ENCODE results near the gene PEX11B. TPM values are rescaled to one million over a fixed set of nuclear protein-coding genes. Genes with fewer than 3 reads are reported as not detected.

PEX11B gene, protein sequence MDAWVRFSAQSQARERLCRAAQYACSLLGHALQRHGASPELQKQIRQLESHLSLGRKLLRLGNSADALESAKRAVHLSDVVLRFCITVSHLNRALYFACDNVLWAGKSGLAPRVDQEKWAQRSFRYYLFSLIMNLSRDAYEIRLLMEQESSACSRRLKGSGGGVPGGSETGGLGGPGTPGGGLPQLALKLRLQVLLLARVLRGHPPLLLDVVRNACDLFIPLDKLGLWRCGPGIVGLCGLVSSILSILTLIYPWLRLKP
- 10 to 100 TPM; 23.2 to 46.0 (median 31.7) TPM for total RNA-seq

DNA sequence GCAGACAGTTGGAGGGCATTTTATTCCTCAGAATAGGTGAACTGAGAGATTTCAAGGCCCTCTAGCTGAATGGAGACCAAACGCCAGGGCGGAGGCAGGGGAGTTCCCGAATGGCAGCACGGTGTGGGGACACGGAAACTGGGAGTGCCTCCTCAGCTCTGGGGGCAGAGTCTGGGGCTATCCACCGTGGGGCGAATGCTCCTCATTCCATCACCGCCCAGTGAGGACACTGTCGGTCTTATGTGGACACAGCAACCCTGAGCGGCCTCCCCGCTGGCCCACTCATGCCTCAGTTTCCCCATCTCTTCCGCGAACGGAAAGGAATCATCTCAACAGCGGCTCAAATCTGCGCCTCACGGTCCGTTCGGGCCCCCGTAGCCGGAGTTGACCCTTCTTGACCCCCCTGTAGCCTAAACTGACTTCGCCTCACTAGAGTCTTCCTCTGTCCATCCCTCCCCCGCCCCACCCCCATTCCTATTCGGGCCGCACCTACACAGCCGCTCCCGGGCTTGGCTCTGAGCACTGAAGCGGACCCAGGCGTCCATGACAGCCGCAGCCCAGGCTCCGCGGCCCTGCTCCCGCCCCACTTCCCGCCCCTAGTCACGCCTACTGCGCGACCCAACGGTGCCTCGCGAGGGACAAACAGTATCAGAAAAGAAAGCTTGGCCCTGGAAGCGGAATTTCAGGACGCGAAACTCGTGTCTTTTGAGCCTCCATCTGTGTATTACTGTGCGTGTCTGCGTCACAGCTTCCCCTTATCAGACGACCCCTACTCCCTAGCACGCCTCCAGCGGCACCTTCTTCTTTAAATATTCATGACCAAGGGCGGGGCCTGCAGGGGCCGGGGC is at the start of gene PEX11B:
Gene PEX11B (minus strand): TSS at position 574 of the 848 bp plus-strand sequence. CDS start 29 bp downstream, at position 545.
- peak; percentile 86 to 88 for ATAC-seq
- TF ChIP-seq POLR2A (IDR thresholded peaks at IDR 0.05): peak; percentile 68 to 74
- peak in 2 of 5 experiments; percentile 17 to 27 for TF ChIP-seq CTCF (IDR thresholded peaks at IDR 0.05 in 4 of 5, conservative IDR thresholded peaks at IDR 0.05 in 1 of 5)
- Histone ChIP-seq H3K27ac (peak within 1 kb of the TSS; percentile 92 to 98 (median 92)), H3K36me3 (peaks cover 2 to 31% of the 10 kb centered on the region in 2 donors), H3K9me3 (no peaks in the 10 kb centered on the region), H3K27me3 (no peaks in the 10 kb centered on the region), H3K4me3 (peak within 1 kb of the TSS; percentile 76 to 97 (median 88)), H3K4me1 (peaks cover 25 to 36% of the 10 kb centered on the region in 2 donors)
- intact Hi-C loops (cut with DNase I; ENCODE audit: low total_unique reads): loop anchor here (1.0 to 5.0 kb wide), 3 partner anchors 9 to 61 kb away; partner anchors contain the start of genes PIAS3 and RBM8A
- DNase-seq: peak; percentile 80 to 88
- in situ Hi-C loops (cut with MboI; ENCODE audit: low sequenced_read_pairs in 4 of 4): loop anchor here in 1 of 4 donors (5.0 kb wide), 1 partner anchor 94 kb away; no protein-coding TSS in a partner anchor

GRCh38 chr1:145967288-145967687 is 48.8 kb upstream of the PEX11B start:
- in situ Hi-C loops (cut with MboI; ENCODE audit: low sequenced_read_pairs in 4 of 4) (no loop called here), intact Hi-C loops (cut with DNase I; ENCODE audit: low total_unique reads) (no loop called here)
- Histone ChIP-seq H3K4me1 (peaks cover 14 to 25% of the 10 kb centered on the region in 2 donors), H3K27me3 (no peaks in the 10 kb centered on the region), H3K27ac (no peak overlapping the region), H3K9me3 (no peaks in the 10 kb centered on the region), H3K4me3 (no peak overlapping the region), H3K36me3 (peaks cover 0 to 6% of the 10 kb centered on the region in 2 donors)
- TF ChIP-seq POLR2A (IDR thresholded peaks at IDR 0.05) (no peak), CTCF (IDR thresholded peaks at IDR 0.05 in 4 of 5, conservative IDR thresholded peaks at IDR 0.05 in 1 of 5) (no peak)
- ATAC-seq: no peak
- no peak for DNase-seq

GRCh38 chr1:145965119-145965744 is 46.7 kb upstream of the PEX11B start:
- H3K27ac ChIP-seq: peak overlapping the region; percentile 88 to 99 (median 96)
- DNase-seq: no peak
- H3K4me3 ChIP-seq: peak overlapping the region; percentile 67 to 82 (median 73)
- H3K27me3 ChIP-seq: no peaks in the 10 kb centered on the region
- no peak for ATAC-seq
- intact Hi-C loops (cut with DNase I; ENCODE audit: low total_unique reads) (loop anchor here (2.0 kb wide), 2 partner anchors 14 to 72 kb away; no protein-coding TSS in a partner anchor), in situ Hi-C loops (cut with MboI; ENCODE audit: low sequenced_read_pairs in 4 of 4) (no loop called here)
- no peaks in the 10 kb centered on the region for H3K9me3 ChIP-seq
- peaks cover 0 to 6% of the 10 kb centered on the region in 2 donors for H3K36me3 ChIP-seq
- peaks cover 24 to 25% of the 10 kb centered on the region in 2 donors for H3K4me1 ChIP-seq
- TF ChIP-seq CTCF (IDR thresholded peaks at IDR 0.05 in 4 of 5, conservative IDR thresholded peaks at IDR 0.05 in 1 of 5) (no peak), POLR2A (IDR thresholded peaks at IDR 0.05) (no peak)

GRCh38 chr1:145964328-145965118 is 46.0 kb upstream of the PEX11B start, which contains the start of the genes ANKRD34A and POLR3GL:
ANKRD34A (minus strand) TSS chr1:145964575; CDS start chr1:145961759, 2,816 bp downstream.
POLR3GL (plus strand) TSS chr1:145964690; CDS start chr1:145974866, 10,176 bp downstream.
- Histone ChIP-seq H3K4me1 (peaks cover 26 to 31% of the 10 kb centered on the region in 2 donors), H3K4me3 (peak within 1 kb of the TSS; percentile 67 to 82 (median 73)), H3K27me3 (no peaks in the 10 kb centered on the region), H3K27ac (peak within 1 kb of the TSS; percentile 88 to 99 (median 96)), H3K36me3 (peaks cover 0 to 6% of the 10 kb centered on the region in 2 donors), H3K9me3 (no peaks in the 10 kb centered on the region)
- peak; percentile 97 for DNase-seq
- intact Hi-C loops (cut with DNase I; ENCODE audit: low total_unique reads): loop anchor here (2.0 kb wide), 2 partner anchors 14 to 72 kb away; no protein-coding TSS in a partner anchor
- in situ Hi-C loops (cut with MboI; ENCODE audit: low sequenced_read_pairs in 4 of 4): no loop called here
- peak; percentile 91 to 97 for TF ChIP-seq POLR2A (IDR thresholded peaks at IDR 0.05)
- no peak for TF ChIP-seq CTCF (IDR thresholded peaks at IDR 0.05 in 4 of 5, conservative IDR thresholded peaks at IDR 0.05 in 1 of 5)
- ATAC-seq: peak; percentile 81 to 88

Measured in gastrocnemius medialis (tissue), 4 donors.